ENCODE results near the gene STIP1. TPM values are rescaled to one million over a fixed set of nuclear protein-coding genes. Genes with fewer than 3 reads are reported as not detected.

STIP1 gene
- total and polyA plus RNA-seq, 2 donors (not counting 1 experiment from before 2014, with no cell fraction given), result 98.8 to 147 TPM

GRCh38 chr11:64181506-64182411 lies 4.2 kb upstream of the STIP1 start:
- Histone ChIP-seq H3K9ac (ENCODE audit: insufficient read depth, low read length) (no peak overlapping the region), H3K4me1 (ENCODE audit: control insufficient read depth, extremely low read depth, insufficient read depth, low read length) (peaks cover 17% of the 10 kb centered on the region), H3K4me3 (replicated peaks in 1 of 4; ENCODE audit: control extremely low read depth in 1 of 4, insufficient read depth in 1 of 4, low read depth in 3 of 4, low read length in 4 of 4) (peak overlapping the region; percentile 24 to 41 (median 30)), H2AFZ (ENCODE audit: low read length) (peak overlapping the region; percentile 66), H3K79me2 (ENCODE audit: control insufficient read depth, insufficient read depth, low read length) (peaks cover 12% of the 10 kb centered on the region), H4K20me1 (ENCODE audit: control insufficient read depth, extremely low read depth, insufficient read depth, low read length) (no peaks in the 10 kb centered on the region), H3K36me3 (ENCODE audit: control insufficient read depth, insufficient read depth, low read length) (peaks cover 5% of the 10 kb centered on the region), H3K4me2 (ENCODE audit: extremely low read depth, insufficient read depth, low read length) (peak overlapping the region; percentile 90), H3K27me3 (ENCODE audit: control insufficient read depth, insufficient read depth, low read length) (no peaks in the 10 kb centered on the region), H3K27ac (ENCODE audit: insufficient read depth, low read length) (peak overlapping the region; percentile 62), H3K9me3 (ENCODE audit: control insufficient read depth, insufficient read depth, low read depth, low read length) (no peaks in the 10 kb centered on the region)
- no peak for TF ChIP-seq CTCF (conservative IDR thresholded peaks at IDR 0.05 in 1 of 2, IDR thresholded peaks at IDR 0.05 in 1 of 2; ENCODE audit: low read depth in 1 of 2, low read length in 2 of 2)
- TF ChIP-seq EZH2 (IDR thresholded peaks at IDR 0.05; ENCODE audit: low read length, missing control alignments), result no peak
- peak; percentile 93 for DNase-seq (ENCODE audit: low read depth in 2 of 2)

- H3K27me3 ChIP-seq (ENCODE audit: control insufficient read depth, insufficient read depth, low read length), result no peaks in the 10 kb centered on the region
- H3K4me1 ChIP-seq (ENCODE audit: control insufficient read depth, extremely low read depth, insufficient read depth, low read length), result peaks cover 17% of the 10 kb centered on the region
- peak overlapping the region in 1 of 4 experiments; percentile 67 for H3K4me3 ChIP-seq (replicated peaks in 1 of 4; ENCODE audit: control extremely low read depth in 1 of 4, insufficient read depth in 1 of 4, low read depth in 3 of 4, low read length in 4 of 4)
- no peak for DNase-seq (ENCODE audit: low read depth in 2 of 2)
- no peaks in the 10 kb centered on the region for H4K20me1 ChIP-seq (ENCODE audit: control insufficient read depth, extremely low read depth, insufficient read depth, low read length)
- no peak overlapping the region for H2AFZ ChIP-seq (ENCODE audit: low read length)
- H3K27ac ChIP-seq (ENCODE audit: insufficient read depth, low read length), result no peak overlapping the region
- H3K9me3 ChIP-seq (ENCODE audit: control insufficient read depth, insufficient read depth, low read depth, low read length), result no peaks in the 10 kb centered on the region
- H3K9ac ChIP-seq (ENCODE audit: insufficient read depth, low read length), result no peak overlapping the region
- no peak overlapping the region for H3K4me2 ChIP-seq (ENCODE audit: extremely low read depth, insufficient read depth, low read length)
- H3K36me3 ChIP-seq (ENCODE audit: control insufficient read depth, insufficient read depth, low read length), result peaks cover 3% of the 10 kb centered on the region
- H3K79me2 ChIP-seq (ENCODE audit: control insufficient read depth, insufficient read depth, low read length), result peaks cover 12% of the 10 kb centered on the region
- no peak for TF ChIP-seq CTCF (conservative IDR thresholded peaks at IDR 0.05 in 1 of 2, IDR thresholded peaks at IDR 0.05 in 1 of 2; ENCODE audit: low read depth in 1 of 2, low read length in 2 of 2)
- no peak for TF ChIP-seq EZH2 (IDR thresholded peaks at IDR 0.05; ENCODE audit: low read length, missing control alignments)
These were observed 2.1 kb upstream of the STIP1 start for GRCh38 chr11:64183890-64184289.

GRCh38 chr11:64185175-64185692 lies 737 bp upstream of the STIP1 start:
- Histone ChIP-seq H3K27ac (ENCODE audit: insufficient read depth, low read length) (peak overlapping the region; percentile 91), H3K27me3 (ENCODE audit: control insufficient read depth, insufficient read depth, low read length) (no peaks in the 10 kb centered on the region), H2AFZ (ENCODE audit: low read length) (peak overlapping the region; percentile 43), H3K9me3 (ENCODE audit: control insufficient read depth, insufficient read depth, low read depth, low read length) (no peaks in the 10 kb centered on the region), H3K36me3 (ENCODE audit: control insufficient read depth, insufficient read depth, low read length) (no peaks in the 10 kb centered on the region), H3K79me2 (ENCODE audit: control insufficient read depth, insufficient read depth, low read length) (peaks cover 14% of the 10 kb centered on the region), H3K9ac (ENCODE audit: insufficient read depth, low read length) (peak overlapping the region; percentile 88), H3K4me1 (ENCODE audit: control insufficient read depth, extremely low read depth, insufficient read depth, low read length) (peaks cover 17% of the 10 kb centered on the region), H4K20me1 (ENCODE audit: control insufficient read depth, extremely low read depth, insufficient read depth, low read length) (no peaks in the 10 kb centered on the region), H3K4me2 (ENCODE audit: extremely low read depth, insufficient read depth, low read length) (peak overlapping the region; percentile 99), H3K4me3 (replicated peaks in 1 of 4; ENCODE audit: control extremely low read depth in 1 of 4, insufficient read depth in 1 of 4, low read depth in 3 of 4, low read length in 4 of 4) (peak overlapping the region; percentile 67 to 85 (median 76))
- no peak for TF ChIP-seq EZH2 (IDR thresholded peaks at IDR 0.05; ENCODE audit: low read length, missing control alignments)
- TF ChIP-seq CTCF (conservative IDR thresholded peaks at IDR 0.05 in 1 of 2, IDR thresholded peaks at IDR 0.05 in 1 of 2; ENCODE audit: low read depth in 1 of 2, low read length in 2 of 2), result peak; percentile 28 to 54
- peak; percentile 83 to 89 for DNase-seq (ENCODE audit: low read depth in 2 of 2)
